HG02678 (cell line): ENCODE measurements around the gene CNTD1.
"Not testable (repeated sequence)": the region's sequence is repeated elsewhere in the genome, so short reads cannot be mapped to it uniquely, and the experiment has no call there.

ENCODE experiments used
- ATAC-seq: cut with Tn5 transposase; IDR thresholded peaks from one replicate; pipeline ENCODE4 v1.9.1; 2021; ENCODE audit warnings: mild to moderate bottlenecking, moderate library complexity; ENCODE audit not compliant: unreplicated experiment

The CNTD1 gene

DNA sequence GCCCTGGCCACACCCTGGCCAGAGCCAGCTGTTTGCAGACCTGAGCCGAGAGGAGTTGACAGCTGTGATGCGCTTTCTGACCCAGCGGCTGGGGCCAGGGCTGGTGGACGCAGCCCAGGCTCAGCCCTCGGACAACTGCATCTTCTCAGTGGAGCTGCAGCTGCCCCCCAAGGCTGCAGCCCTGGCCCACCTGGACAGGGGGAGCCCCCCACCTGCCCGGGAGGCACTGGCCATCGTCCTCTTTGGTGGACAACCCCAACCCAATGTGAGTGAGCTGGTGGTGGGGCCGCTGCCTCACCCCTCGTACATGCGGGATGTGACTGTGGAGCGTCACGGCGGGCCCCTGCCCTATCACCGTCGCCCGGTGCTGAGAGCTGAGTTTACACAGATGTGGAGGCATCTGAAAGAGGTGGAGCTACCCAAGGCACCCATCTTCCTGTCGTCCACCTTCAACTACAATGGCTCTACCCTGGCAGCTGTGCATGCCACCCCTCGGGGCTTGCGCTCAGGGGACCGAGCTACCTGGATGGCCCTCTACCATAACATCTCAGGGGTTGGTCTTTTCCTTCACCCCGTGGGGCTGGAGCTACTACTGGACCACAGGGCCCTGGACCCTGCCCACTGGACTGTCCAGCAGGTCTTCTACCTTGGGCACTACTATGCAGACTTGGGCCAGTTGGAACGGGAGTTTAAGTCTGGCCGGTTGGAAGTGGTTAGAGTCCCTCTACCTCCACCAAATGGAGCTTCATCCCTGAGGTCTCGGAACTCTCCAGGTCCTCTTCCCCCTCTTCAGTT is 46.3 kb downstream of the CNTD1 start:
- ATAC-seq: no peak

DNA sequence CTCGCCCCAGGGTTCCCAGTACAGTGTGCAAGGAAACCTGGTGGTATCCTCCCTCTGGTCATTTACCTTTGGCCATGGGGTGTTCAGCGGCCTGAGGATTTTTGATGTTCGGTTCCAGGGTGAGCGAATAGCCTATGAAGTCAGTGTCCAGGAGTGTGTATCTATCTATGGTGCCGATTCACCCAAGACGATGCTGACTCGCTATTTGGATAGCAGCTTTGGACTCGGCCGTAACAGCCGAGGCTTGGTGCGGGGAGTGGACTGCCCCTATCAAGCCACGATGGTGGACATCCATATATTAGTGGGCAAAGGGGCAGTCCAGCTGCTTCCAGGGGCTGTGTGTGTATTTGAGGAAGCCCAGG is 46.9 kb downstream of the CNTD1 start:
- no peak for ATAC-seq

DNA sequence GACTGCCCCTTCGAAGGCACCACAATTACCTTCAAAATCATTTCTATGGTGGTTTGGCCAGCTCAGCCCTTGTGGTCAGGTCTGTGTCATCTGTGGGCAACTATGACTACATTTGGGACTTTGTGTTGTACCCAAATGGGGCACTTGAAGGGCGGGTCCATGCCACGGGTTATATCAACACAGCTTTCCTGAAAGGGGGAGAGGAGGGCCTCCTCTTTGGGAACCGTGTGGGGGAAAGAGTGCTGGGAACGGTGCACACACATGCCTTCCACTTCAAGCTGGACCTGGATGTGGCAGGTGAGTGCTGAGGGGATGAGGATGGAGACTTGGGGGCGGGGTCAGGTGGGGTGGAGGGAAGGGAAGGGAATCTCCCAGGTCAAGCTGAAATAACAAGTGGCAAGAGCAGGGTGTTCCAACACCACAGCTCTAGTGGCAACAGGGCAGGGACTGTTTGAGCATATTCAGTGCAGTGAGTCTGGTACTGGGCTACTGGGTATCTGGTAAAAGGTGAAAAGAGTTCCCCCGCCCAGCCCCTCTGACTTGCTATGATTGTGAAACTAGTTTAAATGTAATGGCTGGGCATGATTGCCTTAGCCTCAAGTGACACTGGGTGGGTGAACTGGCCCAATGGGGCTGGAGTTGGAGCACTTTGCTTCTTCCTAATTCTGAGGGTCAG is 47.4 kb downstream of the CNTD1 start:
- ATAC-seq: no peak

DNA sequence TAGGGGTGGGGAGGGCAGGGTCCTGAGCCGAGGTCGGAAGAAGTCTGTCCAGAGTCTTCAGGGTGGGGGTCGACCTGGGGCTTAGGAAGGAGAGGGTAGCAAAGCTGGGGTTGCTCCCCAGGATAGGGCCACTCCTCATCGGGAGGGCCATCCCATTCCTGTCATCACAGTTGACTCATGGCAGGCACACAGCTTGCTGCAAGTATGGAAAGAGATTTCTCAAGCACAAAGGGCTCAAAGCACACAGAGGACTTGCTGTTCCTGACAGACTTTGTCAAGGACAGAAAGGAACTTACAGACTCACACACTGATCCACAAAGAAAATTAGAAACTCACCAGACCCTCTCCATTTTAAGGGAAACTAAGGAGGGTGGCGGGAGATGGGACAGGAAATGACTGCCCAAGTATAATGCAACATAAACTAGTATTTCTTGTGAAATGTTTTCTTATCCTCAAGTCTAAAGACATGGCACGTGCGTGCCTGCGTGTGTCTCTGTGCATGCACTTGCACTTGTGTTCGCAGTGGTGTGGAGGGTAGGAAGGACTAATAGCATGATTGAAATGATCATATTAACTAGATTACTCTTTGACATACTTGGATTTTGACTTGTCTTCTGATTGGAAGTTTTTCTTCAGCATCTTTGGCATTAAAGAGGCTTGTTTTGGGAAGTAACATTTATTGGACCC is 48.1 kb downstream of the CNTD1 start:
- no peak for ATAC-seq

DNA sequence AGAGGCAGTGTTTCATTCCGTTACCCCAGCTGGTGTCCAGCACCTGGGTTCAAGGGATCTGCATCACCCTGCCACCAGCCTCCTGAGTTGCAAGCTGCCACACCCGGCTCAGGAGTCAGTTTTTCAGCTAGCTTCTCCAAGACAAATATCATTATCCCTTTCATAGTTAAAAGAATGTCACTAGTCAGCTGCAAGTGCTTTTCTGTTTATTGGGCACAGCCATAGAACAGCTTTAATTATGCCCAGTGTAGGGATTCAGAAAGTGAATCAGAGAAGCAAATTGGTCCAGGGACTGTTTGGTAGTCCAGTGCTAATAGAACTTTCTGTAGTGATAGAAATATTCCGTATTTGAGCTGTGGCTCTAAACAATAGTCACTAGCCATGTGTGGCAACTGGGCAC is 49.4 kb downstream of the CNTD1 start:
- no peak for ATAC-seq

DNA sequence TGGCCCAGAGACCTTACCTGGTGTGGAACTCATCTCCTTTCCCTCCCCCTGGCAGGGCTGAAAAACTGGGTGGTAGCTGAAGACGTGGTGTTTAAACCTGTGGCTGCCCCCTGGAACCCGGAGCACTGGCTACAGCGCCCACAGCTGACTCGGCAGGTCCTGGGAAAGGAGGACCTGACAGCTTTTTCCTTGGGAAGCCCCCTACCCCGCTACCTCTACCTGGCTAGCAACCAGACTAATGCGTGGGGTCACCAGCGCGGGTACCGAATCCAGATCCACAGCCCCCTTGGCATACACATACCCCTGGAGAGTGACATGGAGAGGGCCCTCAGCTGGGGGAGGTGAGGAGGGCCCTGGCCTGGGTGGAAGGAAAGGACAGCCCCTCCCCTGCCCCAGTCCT is 50.4 kb downstream of the CNTD1 start:
- ATAC-seq: no peak

DNA sequence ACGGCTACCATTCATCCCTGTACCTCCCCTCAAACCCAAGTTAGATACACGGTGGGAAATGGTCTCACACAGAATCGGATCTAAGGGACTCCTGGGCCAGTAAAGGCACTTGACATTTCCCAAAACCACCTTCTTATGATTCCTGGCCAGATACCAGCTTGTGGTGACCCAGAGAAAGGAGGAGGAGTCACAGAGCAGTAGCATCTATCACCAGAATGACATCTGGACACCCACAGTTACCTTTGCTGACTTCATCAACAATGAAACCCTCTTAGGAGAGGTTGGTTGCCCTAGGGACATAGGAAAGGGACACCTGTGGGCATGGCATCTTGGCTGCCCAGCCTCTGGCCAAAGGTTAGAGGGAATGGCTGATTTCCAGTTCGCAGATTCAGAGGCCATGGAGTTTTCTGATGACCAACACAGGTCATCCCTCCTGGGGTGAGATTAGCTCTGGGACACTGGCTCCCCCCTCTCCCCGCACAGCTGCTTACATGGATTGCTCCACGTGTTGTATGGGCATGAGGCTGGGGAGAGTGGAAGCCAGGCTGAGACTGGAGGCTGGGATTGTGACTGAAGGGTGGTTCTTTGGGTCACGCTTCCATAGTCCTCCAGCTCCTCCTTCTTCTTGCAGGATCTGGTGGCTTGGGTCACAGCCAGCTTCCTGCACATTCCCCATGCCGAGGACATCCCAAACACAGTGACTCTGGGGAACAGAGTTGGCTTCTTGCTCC is 51.0 kb downstream of the CNTD1 start:
- ATAC-seq: no peak

DNA sequence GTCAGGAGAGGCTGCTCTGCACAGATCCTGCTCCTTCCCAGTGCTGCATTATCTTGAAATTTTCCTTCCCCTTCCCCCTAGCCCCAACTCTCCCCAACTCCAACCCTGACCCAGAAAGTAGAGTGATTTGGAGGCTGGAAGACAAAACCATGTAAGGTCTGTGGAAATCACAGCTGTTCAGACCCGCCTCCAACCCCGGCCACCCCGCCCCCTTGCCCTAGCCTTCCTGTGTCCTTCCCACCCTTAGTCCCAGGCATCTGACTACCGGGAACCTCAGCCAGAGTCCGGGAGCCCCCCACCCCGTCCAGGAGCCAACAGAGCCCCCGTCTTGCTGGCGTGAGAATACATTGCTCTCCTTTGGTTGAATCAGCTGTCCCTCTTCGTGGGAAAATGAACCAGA is 52.3 kb downstream of the CNTD1 start, which contains the start of gene AOC3:
AOC3 (plus strand) TSS at position 246 of the 400 bp plus-strand sequence; CDS start at position 391, 145 bp downstream.
- no peak for ATAC-seq

DNA sequence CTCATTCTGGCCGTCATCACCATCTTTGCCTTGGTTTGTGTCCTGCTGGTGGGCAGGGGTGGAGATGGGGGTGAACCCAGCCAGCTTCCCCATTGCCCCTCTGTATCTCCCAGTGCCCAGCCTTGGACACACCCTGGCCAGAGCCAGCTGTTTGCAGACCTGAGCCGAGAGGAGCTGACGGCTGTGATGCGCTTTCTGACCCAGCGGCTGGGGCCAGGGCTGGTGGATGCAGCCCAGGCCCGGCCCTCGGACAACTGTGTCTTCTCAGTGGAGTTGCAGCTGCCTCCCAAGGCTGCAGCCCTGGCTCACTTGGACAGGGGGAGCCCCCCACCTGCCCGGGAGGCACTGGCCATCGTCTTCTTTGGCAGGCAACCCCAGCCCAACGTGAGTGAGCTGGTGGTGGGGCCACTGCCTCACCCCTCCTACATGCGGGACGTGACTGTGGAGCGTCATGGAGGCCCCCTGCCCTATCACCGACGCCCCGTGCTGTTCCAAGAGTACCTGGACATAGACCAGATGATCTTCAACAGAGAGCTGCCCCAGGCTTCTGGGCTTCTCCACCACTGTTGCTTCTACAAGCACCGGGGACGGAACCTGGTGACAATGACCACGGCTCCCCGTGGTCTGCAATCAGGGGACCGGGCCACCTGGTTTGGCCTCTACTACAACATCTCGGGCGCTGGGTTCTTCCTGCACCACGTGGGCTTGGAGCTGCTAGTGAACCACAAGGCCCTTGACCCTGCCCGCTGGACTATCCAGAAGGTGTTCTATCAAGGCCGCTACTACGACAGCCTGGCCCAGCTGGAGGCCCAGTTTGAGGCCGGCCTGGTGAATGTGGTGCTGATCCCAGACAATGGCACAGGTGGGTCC is 52.9 kb downstream of the CNTD1 start:
- not testable (repeated sequence) for ATAC-seq

DNA sequence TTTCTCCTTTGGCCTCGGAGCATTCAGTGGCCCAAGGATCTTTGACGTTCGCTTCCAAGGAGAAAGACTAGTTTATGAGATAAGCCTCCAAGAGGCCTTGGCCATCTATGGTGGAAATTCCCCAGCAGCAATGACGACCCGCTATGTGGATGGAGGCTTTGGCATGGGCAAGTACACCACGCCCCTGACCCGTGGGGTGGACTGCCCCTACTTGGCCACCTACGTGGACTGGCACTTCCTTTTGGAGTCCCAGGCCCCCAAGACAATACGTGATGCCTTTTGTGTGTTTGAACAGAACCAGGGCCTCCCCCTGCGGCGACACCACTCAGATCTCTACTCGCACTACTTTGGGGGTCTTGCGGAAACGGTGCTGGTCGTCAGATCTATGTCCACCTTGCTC is 53.7 kb downstream of the CNTD1 start:
- ATAC-seq: no peak

DNA sequence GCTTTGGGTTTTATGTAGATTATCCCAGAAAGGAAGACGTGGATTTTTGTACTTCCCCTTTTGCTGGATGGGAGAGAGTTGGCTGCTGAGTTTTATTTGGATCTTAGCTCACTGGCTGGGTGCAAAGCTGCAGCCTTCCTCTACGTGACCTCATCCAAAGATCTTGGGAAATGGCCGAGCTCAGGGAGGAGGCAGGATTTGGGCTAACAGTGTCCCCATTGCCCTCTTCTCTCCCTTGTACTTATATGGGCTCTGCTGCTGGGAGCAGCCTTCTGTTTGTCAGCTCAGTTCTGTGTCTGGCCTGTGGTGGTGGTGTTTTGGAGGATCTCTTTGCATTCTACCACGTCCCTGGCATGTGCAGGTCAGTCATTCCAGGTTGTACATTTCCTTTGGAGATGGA is 54.3 kb downstream of the CNTD1 start:
- ATAC-seq: no peak

DNA sequence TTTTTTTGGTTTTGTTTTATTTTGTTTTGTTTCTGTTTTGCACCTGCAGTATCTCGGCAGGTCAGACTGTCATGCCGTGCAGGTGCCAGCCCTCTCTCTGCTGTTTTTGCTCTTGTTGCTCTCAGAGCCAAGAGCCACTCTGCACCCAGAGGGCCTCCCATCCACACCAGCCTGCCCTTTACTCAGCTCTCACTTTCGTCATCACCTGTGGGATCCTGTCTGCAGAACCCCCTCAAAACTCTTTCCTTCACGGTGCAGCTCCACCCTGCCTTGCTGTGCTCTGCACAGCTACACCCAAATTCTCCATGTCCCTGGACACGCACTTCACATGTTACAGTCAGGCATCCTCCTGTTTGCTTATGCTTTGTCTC is 54.9 kb downstream of the CNTD1 start:
- no peak for ATAC-seq

DNA sequence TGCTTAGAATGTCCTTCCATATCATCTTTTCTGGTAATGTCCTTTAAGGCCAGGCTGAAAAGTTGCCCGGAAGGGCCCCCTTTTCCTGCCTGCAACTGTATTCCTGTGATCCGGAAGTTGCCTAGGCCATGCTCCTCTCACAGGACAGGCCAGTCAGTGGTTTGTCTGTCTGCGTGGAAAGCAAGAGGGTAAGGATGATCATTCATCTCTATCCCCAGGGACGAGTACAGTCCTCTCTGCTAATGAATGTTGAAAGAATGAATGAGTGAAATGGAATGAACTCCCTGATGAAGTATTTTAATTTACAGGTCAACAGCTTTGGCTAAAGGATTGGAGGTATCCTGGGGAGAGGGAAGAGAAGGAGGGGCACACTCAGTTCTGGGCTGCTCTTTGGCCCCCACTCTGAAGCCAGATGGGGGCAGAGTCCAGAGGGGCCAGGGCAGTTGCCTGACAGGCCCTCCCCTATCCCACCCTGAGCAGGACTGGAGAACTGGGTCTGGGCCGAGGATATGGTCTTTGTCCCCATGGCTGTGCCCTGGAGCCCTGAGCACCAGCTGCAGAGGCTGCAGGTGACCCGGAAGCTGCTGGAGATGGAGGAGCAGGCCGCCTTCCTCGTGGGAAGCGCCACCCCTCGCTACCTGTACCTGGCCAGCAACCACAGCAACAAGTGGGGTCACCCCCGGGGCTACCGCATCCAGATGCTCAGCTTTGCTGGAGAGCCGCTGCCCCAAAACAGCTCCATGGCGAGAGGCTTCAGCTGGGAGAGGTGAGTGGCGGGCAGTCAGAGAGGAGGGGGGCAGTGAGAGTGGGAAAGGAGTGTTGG is 55.5 kb downstream of the CNTD1 start:
- no peak for ATAC-seq

DNA sequence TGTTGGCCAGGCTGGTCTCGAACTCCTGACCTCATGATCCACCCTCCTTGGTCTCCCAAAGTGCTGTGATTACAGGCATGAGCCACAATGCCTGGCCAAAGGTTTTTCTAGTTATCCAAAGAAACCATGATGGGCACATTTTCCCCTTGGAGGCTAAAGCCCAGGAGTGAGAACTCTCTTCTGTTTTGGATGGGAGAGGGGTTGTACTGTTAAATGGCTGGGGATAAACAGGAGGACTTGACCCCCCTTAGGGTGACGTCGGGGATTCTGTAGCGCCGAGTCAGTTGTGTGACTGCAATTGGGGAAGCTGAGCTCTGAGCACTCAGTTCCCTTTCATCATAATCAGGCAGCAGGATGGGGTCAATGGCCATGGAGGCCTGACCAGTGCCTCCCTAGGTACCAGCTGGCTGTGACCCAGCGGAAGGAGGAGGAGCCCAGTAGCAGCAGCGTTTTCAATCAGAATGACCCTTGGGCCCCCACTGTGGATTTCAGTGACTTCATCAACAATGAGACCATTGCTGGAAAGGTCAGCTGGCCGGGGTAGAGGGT is 56.5 kb downstream of the CNTD1 start:
- ATAC-seq: no peak

DNA sequence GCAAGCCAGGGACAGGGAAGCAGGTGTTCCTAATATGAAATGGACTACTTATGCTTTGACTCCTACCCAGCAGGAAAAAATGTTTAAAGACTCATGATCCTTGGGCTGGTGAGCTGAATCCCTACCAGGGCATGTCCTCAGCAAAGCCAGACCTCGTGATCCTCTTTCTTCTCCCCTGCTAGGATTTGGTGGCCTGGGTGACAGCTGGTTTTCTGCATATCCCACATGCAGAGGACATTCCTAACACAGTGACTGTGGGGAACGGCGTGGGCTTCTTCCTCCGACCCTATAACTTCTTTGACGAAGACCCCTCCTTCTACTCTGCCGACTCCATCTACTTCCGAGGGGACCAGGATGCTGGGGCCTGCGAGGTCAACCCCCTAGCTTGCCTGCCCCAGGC is 57.4 kb downstream of the CNTD1 start:
- not testable (repeated sequence) for ATAC-seq

DNA sequence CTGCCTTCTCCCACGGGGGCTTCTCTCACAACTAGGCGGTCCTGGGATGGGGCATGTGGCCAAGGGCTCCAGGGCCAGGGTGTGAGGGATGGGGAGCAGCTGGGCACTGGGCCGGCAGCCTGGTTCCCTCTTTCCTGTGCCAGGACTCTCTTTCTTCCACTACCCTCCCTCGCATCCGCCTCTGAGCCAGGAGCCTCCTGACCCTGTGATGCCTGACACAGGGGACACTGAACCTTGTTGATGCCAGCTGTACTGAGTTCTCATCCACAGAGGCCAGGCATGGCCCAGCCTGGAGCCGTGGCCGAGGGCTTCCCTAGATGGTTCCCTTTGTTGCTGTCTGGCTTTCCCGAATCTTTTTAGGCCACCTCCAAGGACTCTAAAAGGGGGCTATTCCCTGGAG is 57.9 kb downstream of the CNTD1 start:
- ATAC-seq: not testable (repeated sequence)

DNA sequence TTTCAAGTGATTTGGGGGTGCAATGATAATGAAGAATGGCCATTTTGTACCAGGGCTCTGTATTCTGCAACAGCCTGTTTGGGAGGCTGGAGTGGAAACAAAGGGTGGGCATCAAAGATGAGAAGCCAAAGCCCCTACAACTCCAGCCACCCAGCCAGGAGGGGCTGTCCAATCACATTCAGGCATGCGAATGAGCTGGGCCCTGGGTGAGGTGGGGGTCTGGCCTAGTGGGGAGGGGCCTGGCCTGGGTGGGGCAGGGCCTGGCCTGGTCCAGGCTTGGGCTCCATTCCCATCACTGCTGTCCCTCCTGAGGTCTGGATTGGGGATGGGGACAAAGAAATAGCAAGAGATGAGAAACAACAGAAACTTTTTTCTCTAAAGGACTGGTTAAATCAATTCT is 58.7 kb downstream of the CNTD1 start:
- ATAC-seq: no peak
